Hepatocyte (in vitro differentiated cells): Measurements from ENCODE around the gene KRTAP5-7.

Experiments
- EZH2phosphoT487 ChIP-seq: fragments of 200-600 bp; sonication (generic); IDR thresholded peaks from one replicate; pipeline ENCODE4 v1.6.1; 2018; ENCODE audit warnings: antibody characterized with exemption, mild to moderate bottlenecking, low read depth, moderate library complexity; ENCODE audit not compliant: unreplicated experiment, severe bottlenecking
- TF ChIP-seq, protein P1 (sequence below): fragments of 200-600 bp; sonication (generic); IDR thresholded peaks from 2 replicates; pipeline ENCODE4 v1.5.1; 2016; ENCODE audit warnings: antibody characterized with exemption, mild to moderate bottlenecking; ENCODE audit not compliant: poor library complexity

DNA sequence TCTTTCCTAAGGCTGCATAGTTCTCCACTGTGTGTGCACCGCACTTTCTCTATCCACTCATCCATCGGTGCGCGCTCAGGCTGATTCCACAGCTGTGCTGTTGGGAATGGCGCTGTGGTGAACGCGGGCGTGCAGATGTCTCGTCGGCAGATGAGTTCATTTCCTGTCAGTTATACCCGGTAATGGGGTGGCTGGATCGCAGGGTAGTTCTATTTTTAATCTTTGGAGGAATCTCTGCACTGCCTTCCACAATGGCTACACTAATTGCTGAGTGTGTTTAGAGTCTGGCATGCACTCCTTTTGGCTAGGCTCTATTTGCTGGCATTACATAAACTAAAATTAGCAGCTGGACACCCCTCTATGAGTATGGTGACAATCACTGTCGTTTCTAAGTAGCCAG is 27.9 kb upstream of the KRTAP5-7 start:
- TF ChIP-seq, protein P1, sequence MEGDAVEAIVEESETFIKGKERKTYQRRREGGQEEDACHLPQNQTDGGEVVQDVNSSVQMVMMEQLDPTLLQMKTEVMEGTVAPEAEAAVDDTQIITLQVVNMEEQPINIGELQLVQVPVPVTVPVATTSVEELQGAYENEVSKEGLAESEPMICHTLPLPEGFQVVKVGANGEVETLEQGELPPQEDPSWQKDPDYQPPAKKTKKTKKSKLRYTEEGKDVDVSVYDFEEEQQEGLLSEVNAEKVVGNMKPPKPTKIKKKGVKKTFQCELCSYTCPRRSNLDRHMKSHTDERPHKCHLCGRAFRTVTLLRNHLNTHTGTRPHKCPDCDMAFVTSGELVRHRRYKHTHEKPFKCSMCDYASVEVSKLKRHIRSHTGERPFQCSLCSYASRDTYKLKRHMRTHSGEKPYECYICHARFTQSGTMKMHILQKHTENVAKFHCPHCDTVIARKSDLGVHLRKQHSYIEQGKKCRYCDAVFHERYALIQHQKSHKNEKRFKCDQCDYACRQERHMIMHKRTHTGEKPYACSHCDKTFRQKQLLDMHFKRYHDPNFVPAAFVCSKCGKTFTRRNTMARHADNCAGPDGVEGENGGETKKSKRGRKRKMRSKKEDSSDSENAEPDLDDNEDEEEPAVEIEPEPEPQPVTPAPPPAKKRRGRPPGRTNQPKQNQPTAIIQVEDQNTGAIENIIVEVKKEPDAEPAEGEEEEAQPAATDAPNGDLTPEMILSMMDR: no peak
- TF ChIP-seq EZH2phosphoT487: no peak
